HCT116 (cell line): ENCODE results near the gene KRI1. TPM values are rescaled to one million over a fixed set of nuclear protein-coding genes. Genes with fewer than 3 reads are reported as not detected.
A peak's percentile ranks its signal among the peaks of the same experiment; 100 is the strongest.

ENCODE experiments used
- ATAC-seq: fragments of 200-7000 bp; cut with Tn5 transposase; 2 replicates; pipeline ENCODE4 v1.9.1; 2020; ENCODE audit warnings: mild to moderate bottlenecking, moderate library complexity
- BruUV-seq: library from RNA; stranded (reverse); fragments of 400-500 nt; replicated peaks from 2 replicates; lab custom pipeline; 2021; lab: Mats Ljungman, UMichigan
- CTCF ChIA-PET: fragments of 300-600 bp; sonication (Branson Sonifier 250); formaldehyde crosslinking; loops from one replicate; lab custom pipeline; 2021; ENCODE audit warnings: antibody characterized with exemption; lab: Charles Lee
- POLR2A ChIA-PET: fragments of 300-600, 350-600 bp; sonication (Branson Sonifier 250); formaldehyde crosslinking; loops from one replicate; lab custom pipeline; 2021; ENCODE audit warnings: antibody characterized with exemption; lab: Charles Lee
- RAD21 ChIA-PET, 2 experiments: fragments of 300-600 bp; sonication (Branson Sonifier 250); formaldehyde crosslinking; loops; one replicate each; lab custom pipeline; 2023; ENCODE audit warnings: low total read pairs in 2 of 2; ENCODE audit not compliant: uncharacterized antibody in 2 of 2, unreplicated experiment in 2 of 2, low non-redundant PET in 1 of 2; lab: Charles Lee
- DNase-seq: peaks from one replicate; pipeline ENCODE4 v3.0.0-alpha.2; 2010; ENCODE audit warnings: low read depth, low spot score
- H2AFZ ChIP-seq: fragments of 200-600 bp; shearing (Covaris generic), sonication (generic); 2 replicates; pipeline ENCODE4 v1.6.1; 2017; ENCODE audit warnings: low read depth, mixed run types, mixed read lengths, antibody characterized with exemption, low read length; ENCODE audit not compliant: poor library complexity, severe bottlenecking
- H3K27ac ChIP-seq: 2 replicates; pipeline ENCODE4 v1.5.1; 2012; ENCODE audit warnings: low read depth, low read length
- H3K27me3 ChIP-seq: fragments of 200-600 bp; sonication (generic); 2 replicates; pipeline ENCODE4 v1.6.1; 2016; ENCODE audit warnings: mixed run types, low read length, mixed read lengths; ENCODE audit not compliant: insufficient read depth
- H3K36me3 ChIP-seq, 2 experiments: fragments of 200-500 bp in 1 of 2; fragments of 200-600 bp in 1 of 2; sonication (Bioruptor generic) in 1 of 2; sonication (generic) in 1 of 2; 2 replicates each; pipeline versions ENCODE4 v1.5.1 to v1.6.1; 2014 to 2016; ENCODE audit warnings: low read length in 2 of 2, inconsistent platforms in 1 of 2, mixed read lengths in 1 of 2, mixed run types in 1 of 2; ENCODE audit not compliant: insufficient read depth in 2 of 2, control insufficient read depth in 1 of 2
- H3K4me1 ChIP-seq, 2 experiments: fragments of 200-600 bp in 1 of 2; sonication (generic) in 1 of 2; 2 replicates each; pipeline versions ENCODE4 v1.5.1 to v1.6.1; 2012 to 2017; ENCODE audit warnings: low read length in 2 of 2, inconsistent platforms in 1 of 2, mild to moderate bottlenecking in 1 of 2, mixed read lengths in 1 of 2, mixed run types in 1 of 2, moderate library complexity in 1 of 2; ENCODE audit not compliant: insufficient read depth in 2 of 2, control insufficient read depth in 1 of 2
- H3K4me2 ChIP-seq: fragments of 200-600 bp; sonication (generic); 2 replicates; pipeline ENCODE4 v1.6.1; 2017; ENCODE audit warnings: mixed run types, low read length, mixed read lengths
- H3K4me3 ChIP-seq, 2 experiments: fragments of 200-600 bp in 1 of 2; sonication (generic) in 1 of 2; replicated peaks in 1 of 2; 2 replicates each; pipeline ENCODE4 v1.5.1; 2011 to 2016; ENCODE audit warnings: low read length in 2 of 2, control low read depth in 1 of 2, low read depth in 1 of 2, mild to moderate bottlenecking in 1 of 2, mixed read lengths in 1 of 2, mixed run types in 1 of 2
- H3K79me2 ChIP-seq: fragments of 200-600 bp; sonication (generic); 2 replicates; pipeline ENCODE4 v1.6.1; 2017; ENCODE audit warnings: mild to moderate bottlenecking, mixed run types, low read length, moderate library complexity, mixed read lengths; ENCODE audit not compliant: insufficient read depth
- H3K9ac ChIP-seq: fragments of 200-600 bp; sonication (generic); 2 replicates; pipeline ENCODE4 v1.6.1; 2016; ENCODE audit warnings: low read length, mixed read lengths
- H3K9me2 ChIP-seq: fragments of 200-600 bp; sonication (generic), shearing (Covaris generic); 2 replicates; pipeline ENCODE4 v1.6.1; 2017; ENCODE audit warnings: mixed run types, mild to moderate bottlenecking, moderate library complexity; ENCODE audit not compliant: insufficient read depth
- H3K9me3 ChIP-seq, 2 experiments: fragments of 200-500 bp in 1 of 2; fragments of 200-600 bp in 1 of 2; sonication (Bioruptor generic) in 1 of 2; sonication (generic) in 1 of 2; 2 replicates each; pipeline ENCODE4 v1.6.1; 2014 to 2017; ENCODE audit warnings: low read length in 2 of 2, mixed read lengths in 2 of 2, inconsistent platforms in 1 of 2, low read depth in 1 of 2, mild to moderate bottlenecking in 1 of 2, mixed run types in 1 of 2, moderate library complexity in 1 of 2; ENCODE audit not compliant: control insufficient read depth in 1 of 2, insufficient read depth in 1 of 2
- H4K20me1 ChIP-seq: fragments of 200-600 bp; sonication (generic), shearing (Covaris generic); 2 replicates; pipeline ENCODE4 v1.6.1; 2017; ENCODE audit warnings: mixed run types, mild to moderate bottlenecking, moderate library complexity; ENCODE audit not compliant: insufficient read depth
- ATF3 ChIP-seq: IDR thresholded peaks from 2 replicates; pipeline ENCODE4 v1.6.1; 2012
- CBX3 ChIP-seq: IDR thresholded peaks from 2 replicates; pipeline ENCODE4 v1.6.1; 2012; ENCODE audit warnings: low read depth
- CEBPB ChIP-seq: IDR thresholded peaks from 2 replicates; pipeline ENCODE4 v1.6.1; 2012; ENCODE audit warnings: low read depth
- EGR1 ChIP-seq: IDR thresholded peaks from 2 replicates; pipeline ENCODE4 v1.6.1; 2012; ENCODE audit warnings: low read depth
- ELF1 ChIP-seq: IDR thresholded peaks from 2 replicates; pipeline ENCODE4 v1.6.1; 2012; ENCODE audit warnings: low read depth, borderline replicate concordance
- EZH2 ChIP-seq: fragments of 200-600 bp; sonication (generic); IDR thresholded peaks from 2 replicates; pipeline ENCODE4 v1.6.1; 2017; ENCODE audit warnings: antibody characterized with exemption, mixed run types
- EZH2phosphoT487 ChIP-seq: fragments of 200-600 bp; IDR thresholded peaks from 2 replicates; pipeline ENCODE4 v1.6.1; 2018; ENCODE audit warnings: antibody characterized with exemption, borderline replicate concordance
- FOSL1 ChIP-seq: IDR thresholded peaks from 2 replicates; pipeline ENCODE4 v1.6.1; 2012; ENCODE audit warnings: low read depth
- JUND ChIP-seq: IDR thresholded peaks from 2 replicates; pipeline ENCODE4 v1.6.1; 2012
- MAX ChIP-seq: IDR thresholded peaks from 2 replicates; pipeline ENCODE4 v1.6.1; 2012
- POLR2A ChIP-seq: IDR thresholded peaks from 2 replicates; pipeline ENCODE4 v1.7.0; 2011; ENCODE audit warnings: borderline replicate concordance; ENCODE audit not compliant: insufficient read depth, insufficient read length; ENCODE audit errors: extremely low read depth
- POLR2AphosphoS5 ChIP-seq: IDR thresholded peaks from 2 replicates; pipeline ENCODE4 v1.6.1; 2011; ENCODE audit warnings: mild to moderate bottlenecking, low read depth, low read length, moderate library complexity
- RAD21 ChIP-seq: IDR thresholded peaks from 2 replicates; pipeline ENCODE4 v1.6.1; 2012; ENCODE audit warnings: low read depth, mild to moderate bottlenecking
- SIN3A ChIP-seq: IDR thresholded peaks from 2 replicates; pipeline ENCODE4 v1.6.1; 2012; ENCODE audit warnings: low read depth
- SP1 ChIP-seq: IDR thresholded peaks from 2 replicates; pipeline ENCODE4 v1.6.1; 2012; ENCODE audit warnings: low read depth
- SRF ChIP-seq: IDR thresholded peaks from 2 replicates; pipeline ENCODE4 v1.6.1; 2012; ENCODE audit warnings: low read depth
- ZFX ChIP-seq: fragments of 450-650 bp; IDR thresholded peaks from 2 replicates; pipeline ENCODE4 v1.6.1; 2017
- ZNF274 ChIP-seq: fragments of 200-500 bp; sonication (Bioruptor generic); IDR thresholded peaks from 2 replicates; pipeline ENCODE4 v1.6.1; 2014; ENCODE audit warnings: mild to moderate bottlenecking, low read depth, low read length, inconsistent platforms
- intact Hi-C: fragments of 100-400 bp; cut with micrococcal nuclease; formaldehyde crosslinking; loops from 2 replicates; pipeline ENCODE4 v1.10.0; 2022
- total RNA-seq: library from RNA; stranded (reverse); gene quantifications from one replicate; pipeline ENCODE4 v1.2.1, GENCODE V29; 2021; ENCODE audit not compliant: unreplicated experiment
- TF ChIP-seq, protein P1 (sequence below): IDR thresholded peaks from 2 replicates; pipeline ENCODE4 v1.6.1; 2011; ENCODE audit warnings: mild to moderate bottlenecking, low read length, moderate library complexity; ENCODE audit not compliant: insufficient replicate concordance; ENCODE audit errors: extremely low read depth
- TF ChIP-seq, protein P2 (sequence below): IDR thresholded peaks from 2 replicates; pipeline ENCODE4 v1.6.1; 2012; ENCODE audit warnings: low read depth

The KRI1 gene
- total RNA-seq, 1 experiment from 2014 or later = 44.0 TPM

GRCh38 chr19:10568062-10568825 lies 2.4 kb upstream of the KRI1 start:
- Histone ChIP-seq H3K4me3 (peak overlapping the region; percentile 67 to 84), H3K9me2 (no peaks in the 10 kb centered on the region), H3K27me3 (no peaks in the 10 kb centered on the region), H3K27ac (peak overlapping the region; percentile 59), H4K20me1 (no peaks in the 10 kb centered on the region), H3K9ac (peak overlapping the region; percentile 66), H3K4me2 (peak overlapping the region; percentile 98), H3K79me2 (peaks cover 20% of the 10 kb centered on the region), H2AFZ (no peak overlapping the region), H3K9me3 (no peaks in the 10 kb centered on the region), H3K4me1 (peaks cover 31 to 55% of the 10 kb centered on the region in 2 experiments), H3K36me3 (0 out of 4 replicates have a peak, but pooled peaks cover 0 to 5% of the 10 kb centered on the region in 2 experiments)
- TF ChIP-seq ATF3 (no peak), ZNF274 (no peak), POLR2A (no peak), EZH2phosphoT487 (no peak), FOSL1 (no peak), SIN3A (no peak), JUND (no peak), RAD21 (no peak), SRF (no peak), POLR2AphosphoS5 (no peak), EGR1 (no peak), ZFX (no peak; the same call in 1 of the 2 replicates), MAX (no peak), EZH2 (no peak), ELF1 (no peak), CEBPB (no peak), CBX3 (no peak), SP1 (no peak)
- TF ChIP-seq, protein P1, sequence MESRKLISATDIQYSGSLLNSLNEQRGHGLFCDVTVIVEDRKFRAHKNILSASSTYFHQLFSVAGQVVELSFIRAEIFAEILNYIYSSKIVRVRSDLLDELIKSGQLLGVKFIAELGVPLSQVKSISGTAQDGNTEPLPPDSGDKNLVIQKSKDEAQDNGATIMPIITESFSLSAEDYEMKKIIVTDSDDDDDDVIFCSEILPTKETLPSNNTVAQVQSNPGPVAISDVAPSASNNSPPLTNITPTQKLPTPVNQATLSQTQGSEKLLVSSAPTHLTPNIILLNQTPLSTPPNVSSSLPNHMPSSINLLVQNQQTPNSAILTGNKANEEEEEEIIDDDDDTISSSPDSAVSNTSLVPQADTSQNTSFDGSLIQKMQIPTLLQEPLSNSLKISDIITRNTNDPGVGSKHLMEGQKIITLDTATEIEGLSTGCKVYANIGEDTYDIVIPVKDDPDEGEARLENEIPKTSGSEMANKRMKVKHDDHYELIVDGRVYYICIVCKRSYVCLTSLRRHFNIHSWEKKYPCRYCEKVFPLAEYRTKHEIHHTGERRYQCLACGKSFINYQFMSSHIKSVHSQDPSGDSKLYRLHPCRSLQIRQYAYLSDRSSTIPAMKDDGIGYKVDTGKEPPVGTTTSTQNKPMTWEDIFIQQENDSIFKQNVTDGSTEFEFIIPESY = no peak
- TF ChIP-seq, protein P2, sequence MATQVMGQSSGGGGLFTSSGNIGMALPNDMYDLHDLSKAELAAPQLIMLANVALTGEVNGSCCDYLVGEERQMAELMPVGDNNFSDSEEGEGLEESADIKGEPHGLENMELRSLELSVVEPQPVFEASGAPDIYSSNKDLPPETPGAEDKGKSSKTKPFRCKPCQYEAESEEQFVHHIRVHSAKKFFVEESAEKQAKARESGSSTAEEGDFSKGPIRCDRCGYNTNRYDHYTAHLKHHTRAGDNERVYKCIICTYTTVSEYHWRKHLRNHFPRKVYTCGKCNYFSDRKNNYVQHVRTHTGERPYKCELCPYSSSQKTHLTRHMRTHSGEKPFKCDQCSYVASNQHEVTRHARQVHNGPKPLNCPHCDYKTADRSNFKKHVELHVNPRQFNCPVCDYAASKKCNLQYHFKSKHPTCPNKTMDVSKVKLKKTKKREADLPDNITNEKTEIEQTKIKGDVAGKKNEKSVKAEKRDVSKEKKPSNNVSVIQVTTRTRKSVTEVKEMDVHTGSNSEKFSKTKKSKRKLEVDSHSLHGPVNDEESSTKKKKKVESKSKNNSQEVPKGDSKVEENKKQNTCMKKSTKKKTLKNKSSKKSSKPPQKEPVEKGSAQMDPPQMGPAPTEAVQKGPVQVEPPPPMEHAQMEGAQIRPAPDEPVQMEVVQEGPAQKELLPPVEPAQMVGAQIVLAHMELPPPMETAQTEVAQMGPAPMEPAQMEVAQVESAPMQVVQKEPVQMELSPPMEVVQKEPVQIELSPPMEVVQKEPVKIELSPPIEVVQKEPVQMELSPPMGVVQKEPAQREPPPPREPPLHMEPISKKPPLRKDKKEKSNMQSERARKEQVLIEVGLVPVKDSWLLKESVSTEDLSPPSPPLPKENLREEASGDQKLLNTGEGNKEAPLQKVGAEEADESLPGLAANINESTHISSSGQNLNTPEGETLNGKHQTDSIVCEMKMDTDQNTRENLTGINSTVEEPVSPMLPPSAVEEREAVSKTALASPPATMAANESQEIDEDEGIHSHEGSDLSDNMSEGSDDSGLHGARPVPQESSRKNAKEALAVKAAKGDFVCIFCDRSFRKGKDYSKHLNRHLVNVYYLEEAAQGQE = no peak
- ATAC-seq (peak; percentile 23), DNase-seq (no peak)
- no TSS peak for BruUV-seq
- intact Hi-C loops = loop anchor here (2.0 to 5.0 kb wide), 4 partner anchors 23 to 166 kb away; partner anchors contain the start of genes CDC37, ILF3 and KEAP1
- CTCF ChIA-PET = interaction anchor here (1.2 to 2.4 kb wide), 3 partner anchors 13 to 84 kb away, joined by 3 to 7 read pairs (median 5); no protein-coding TSS in a partner anchor
- POLR2A ChIA-PET = no interaction called here
- RAD21 ChIA-PET = no interaction called here
